ENCODE results near the gene NLRP6.
"Not testable (repeated sequence)": the region's sequence is repeated elsewhere in the genome, so short reads cannot be mapped to it uniquely, and the experiment has no call there.

NLRP6 gene

GRCh38 chr11:330694-331357 is 52.6 kb downstream of the NLRP6 start:
- Histone ChIP-seq H3K4me3 (ENCODE audit: low read depth, low read length) (no peak overlapping the region), H3K36me3 (ENCODE audit: control insufficient read depth, insufficient read depth, low read length) (no peaks in the 10 kb centered on the region), H3K27ac (no peak overlapping the region), H3K4me1 (no peaks in the 10 kb centered on the region), H3K79me2 (no peaks in the 10 kb centered on the region), H3K27me3 (ENCODE audit: control insufficient read depth, insufficient read depth, low read length) (no peaks in the 10 kb centered on the region), H3K9ac (no peak overlapping the region), H3K9me3 (ENCODE audit: control insufficient read depth, low read length) (no peaks in the 10 kb centered on the region), H3K4me2 (ENCODE audit: low read length) (no peak overlapping the region), H2AFZ (no peak overlapping the region)
- TF ChIP-seq, protein P1, sequence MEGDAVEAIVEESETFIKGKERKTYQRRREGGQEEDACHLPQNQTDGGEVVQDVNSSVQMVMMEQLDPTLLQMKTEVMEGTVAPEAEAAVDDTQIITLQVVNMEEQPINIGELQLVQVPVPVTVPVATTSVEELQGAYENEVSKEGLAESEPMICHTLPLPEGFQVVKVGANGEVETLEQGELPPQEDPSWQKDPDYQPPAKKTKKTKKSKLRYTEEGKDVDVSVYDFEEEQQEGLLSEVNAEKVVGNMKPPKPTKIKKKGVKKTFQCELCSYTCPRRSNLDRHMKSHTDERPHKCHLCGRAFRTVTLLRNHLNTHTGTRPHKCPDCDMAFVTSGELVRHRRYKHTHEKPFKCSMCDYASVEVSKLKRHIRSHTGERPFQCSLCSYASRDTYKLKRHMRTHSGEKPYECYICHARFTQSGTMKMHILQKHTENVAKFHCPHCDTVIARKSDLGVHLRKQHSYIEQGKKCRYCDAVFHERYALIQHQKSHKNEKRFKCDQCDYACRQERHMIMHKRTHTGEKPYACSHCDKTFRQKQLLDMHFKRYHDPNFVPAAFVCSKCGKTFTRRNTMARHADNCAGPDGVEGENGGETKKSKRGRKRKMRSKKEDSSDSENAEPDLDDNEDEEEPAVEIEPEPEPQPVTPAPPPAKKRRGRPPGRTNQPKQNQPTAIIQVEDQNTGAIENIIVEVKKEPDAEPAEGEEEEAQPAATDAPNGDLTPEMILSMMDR (IDR thresholded peaks at IDR 0.05), result no peak

- no peak overlapping the region for H2AFZ ChIP-seq
- no peak overlapping the region for H3K4me3 ChIP-seq (ENCODE audit: low read depth, low read length)
- H3K9ac ChIP-seq, result no peak overlapping the region
- H3K4me1 ChIP-seq, result no peaks in the 10 kb centered on the region
- H3K4me2 ChIP-seq (ENCODE audit: low read length), result no peak overlapping the region
- no peaks in the 10 kb centered on the region for H3K9me3 ChIP-seq (ENCODE audit: control insufficient read depth, low read length)
- TF ChIP-seq, protein P1 (IDR thresholded peaks at IDR 0.05), result no peak
- H3K79me2 ChIP-seq, result no peaks in the 10 kb centered on the region
- no peaks in the 10 kb centered on the region for H3K27me3 ChIP-seq (ENCODE audit: control insufficient read depth, insufficient read depth, low read length)
- H3K36me3 ChIP-seq (ENCODE audit: control insufficient read depth, insufficient read depth, low read length), result no peaks in the 10 kb centered on the region
- H3K27ac ChIP-seq, result no peak overlapping the region
Measured at GRCh38 chr11:331358-332060, 53.3 kb downstream of the NLRP6 start.

GRCh38 chr11:332651-333480 is 54.7 kb downstream of the NLRP6 start:
- H3K4me2 ChIP-seq (ENCODE audit: low read length), result no peak overlapping the region
- H3K4me1 ChIP-seq, result no peaks in the 10 kb centered on the region
- no peaks in the 10 kb centered on the region for H3K36me3 ChIP-seq (ENCODE audit: control insufficient read depth, insufficient read depth, low read length)
- H2AFZ ChIP-seq, result no peak overlapping the region
- H3K27me3 ChIP-seq (ENCODE audit: control insufficient read depth, insufficient read depth, low read length), result no peaks in the 10 kb centered on the region
- H3K9me3 ChIP-seq (ENCODE audit: control insufficient read depth, low read length), result no peaks in the 10 kb centered on the region
- no peak overlapping the region for H3K9ac ChIP-seq
- H3K79me2 ChIP-seq, result no peaks in the 10 kb centered on the region
- no peak overlapping the region for H3K4me3 ChIP-seq (ENCODE audit: low read depth, low read length)
- H3K27ac ChIP-seq, result no peak overlapping the region
- TF ChIP-seq, protein P1 (IDR thresholded peaks at IDR 0.05), result no peak

DNA sequence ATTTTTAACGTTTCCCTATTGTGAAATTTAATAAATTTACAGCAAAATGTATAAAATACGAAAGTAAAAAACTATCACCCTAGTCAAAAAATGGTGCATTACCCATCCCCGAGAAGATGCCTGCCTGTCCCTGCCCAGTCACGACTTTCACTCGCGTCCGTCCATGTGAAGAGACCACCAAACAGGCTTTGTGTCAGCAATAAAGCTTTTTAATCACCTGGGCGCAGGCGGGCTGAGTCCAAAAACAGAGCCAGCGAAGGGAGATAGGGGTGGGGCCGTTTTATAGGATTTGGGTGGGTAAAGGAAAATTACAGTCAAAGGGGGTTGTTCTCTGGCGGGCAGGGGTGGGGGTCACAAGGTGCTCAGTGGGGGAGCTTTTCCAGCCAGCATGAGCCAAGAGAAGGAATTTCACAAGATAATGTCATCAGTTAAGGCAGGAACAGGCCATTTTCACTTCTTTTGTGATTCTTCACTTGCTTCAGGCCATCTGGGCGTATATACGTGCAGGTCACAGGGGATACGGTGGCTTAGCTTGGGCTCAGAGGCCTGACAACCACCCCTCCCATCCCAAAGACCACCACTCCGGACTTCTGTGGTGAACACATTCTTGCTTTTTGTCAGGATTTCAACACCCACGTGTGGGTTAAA is 55.5 kb downstream of the NLRP6 start:
- not testable (repeated sequence) for H3K27me3 ChIP-seq (ENCODE audit: control insufficient read depth, insufficient read depth, low read length); H2AFZ ChIP-seq; H3K4me2 ChIP-seq (ENCODE audit: low read length); H3K9ac ChIP-seq; H3K36me3 ChIP-seq (ENCODE audit: control insufficient read depth, insufficient read depth, low read length); H3K9me3 ChIP-seq (ENCODE audit: control insufficient read depth, low read length); H3K79me2 ChIP-seq; H3K4me1 ChIP-seq; H3K4me3 ChIP-seq (ENCODE audit: low read depth, low read length)
- peak overlapping the region; percentile 15 for H3K27ac ChIP-seq

All from parathyroid adenoma (tissue), 2 donors.